CD4-positive, alpha-beta T cell treated with Interleukin-15 for 1 hour (primary cell): ENCODE measurements around the gene ADAD2.
A peak's percentile ranks its signal among the peaks of the same experiment; 100 is the strongest.

Source experiments
- DNase-seq: peaks from one replicate; pipeline ENCODE4 v3.0.0-alpha.2; 2020

The ADAD2 gene

DNA sequence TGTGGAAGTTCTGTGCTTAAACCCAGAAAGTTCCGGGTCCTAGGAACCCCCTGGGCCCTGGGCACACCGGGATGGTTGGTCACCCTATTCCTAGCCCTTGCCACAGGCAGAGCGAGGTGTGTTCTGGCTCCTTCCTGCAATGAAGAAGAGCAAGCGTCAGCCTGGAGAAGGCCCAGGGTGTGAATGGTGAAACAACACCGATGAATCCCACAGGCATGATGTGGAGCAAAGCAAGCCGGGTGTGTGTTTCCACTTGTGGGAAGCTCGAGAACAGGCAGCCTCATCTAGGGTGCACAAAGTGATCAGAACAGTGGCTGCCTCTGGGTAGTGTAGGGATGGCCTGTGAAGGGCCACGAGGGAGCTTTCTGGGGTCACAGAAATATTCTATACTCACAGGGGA lies 35.1 kb downstream of the ADAD2 start:
- DNase-seq: no peak

DNA sequence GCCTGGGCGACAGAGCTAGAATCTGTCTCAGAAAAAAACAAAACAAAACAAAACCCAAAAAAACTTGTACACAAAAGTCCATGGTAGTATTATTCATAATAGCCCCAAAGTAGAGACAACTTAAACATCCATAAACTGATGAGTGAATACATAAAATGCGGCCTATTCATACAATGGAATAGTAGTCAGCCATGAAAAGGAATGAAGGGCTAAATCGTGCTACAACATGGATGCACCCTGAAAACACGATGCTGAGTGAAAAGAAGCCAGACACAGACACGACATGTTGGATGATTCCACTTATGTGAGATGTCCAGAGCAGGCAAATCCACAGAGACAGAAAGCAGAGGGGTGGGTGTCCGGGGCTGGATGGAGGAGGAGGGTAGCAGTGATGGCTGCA lies 36.6 kb downstream of the ADAD2 start:
- DNase-seq: no peak

DNA sequence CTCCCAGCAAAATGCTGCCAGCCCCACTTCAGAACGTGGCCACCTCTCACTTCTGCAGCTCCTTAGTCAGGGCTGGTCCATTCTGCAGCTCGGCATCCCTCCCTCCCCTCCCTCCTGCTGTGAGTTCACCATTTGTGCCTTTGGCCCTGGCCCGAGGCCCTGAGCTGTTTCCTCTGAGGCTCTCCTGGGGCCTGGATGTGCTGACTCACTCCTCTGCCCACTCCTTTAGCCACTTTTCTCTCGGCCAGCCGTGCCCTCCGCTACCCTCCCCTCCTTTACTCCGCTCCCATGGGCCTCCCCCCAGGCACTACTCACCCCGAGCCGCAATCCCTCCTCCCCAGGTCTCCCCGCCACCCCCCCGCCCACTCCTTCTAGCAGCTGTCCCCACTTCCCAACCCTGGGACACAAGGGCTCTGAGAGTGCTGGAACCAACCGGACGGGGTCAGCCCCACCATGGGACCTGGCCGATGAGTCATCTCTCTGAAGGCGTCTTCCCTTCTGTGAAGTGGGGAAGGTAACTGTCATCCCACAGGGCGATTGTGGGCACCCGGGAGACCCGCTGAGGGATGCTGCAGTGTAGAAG lies 37.4 kb downstream of the ADAD2 start:
- no peak for DNase-seq

DNA sequence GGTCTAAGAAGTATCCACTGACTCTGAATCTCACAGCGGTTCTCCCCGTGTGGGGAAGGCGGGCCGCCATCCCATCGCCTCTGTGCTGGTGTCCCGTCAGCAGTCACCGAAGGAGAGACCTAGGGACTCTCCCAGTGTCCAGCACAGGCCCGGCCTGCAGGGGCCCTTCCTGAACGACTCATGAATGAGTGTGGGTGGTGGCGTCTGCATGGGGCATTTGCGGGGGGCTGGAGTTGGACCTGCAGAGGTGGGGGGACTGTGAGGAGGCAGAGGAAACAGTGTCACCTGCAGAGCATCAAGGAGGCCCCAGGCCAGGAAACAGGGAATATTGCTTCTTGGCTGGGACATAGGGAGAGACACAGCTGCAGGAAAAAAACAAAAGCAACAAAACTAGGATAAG lies 38.5 kb downstream of the ADAD2 start:
- DNase-seq: no peak

DNA sequence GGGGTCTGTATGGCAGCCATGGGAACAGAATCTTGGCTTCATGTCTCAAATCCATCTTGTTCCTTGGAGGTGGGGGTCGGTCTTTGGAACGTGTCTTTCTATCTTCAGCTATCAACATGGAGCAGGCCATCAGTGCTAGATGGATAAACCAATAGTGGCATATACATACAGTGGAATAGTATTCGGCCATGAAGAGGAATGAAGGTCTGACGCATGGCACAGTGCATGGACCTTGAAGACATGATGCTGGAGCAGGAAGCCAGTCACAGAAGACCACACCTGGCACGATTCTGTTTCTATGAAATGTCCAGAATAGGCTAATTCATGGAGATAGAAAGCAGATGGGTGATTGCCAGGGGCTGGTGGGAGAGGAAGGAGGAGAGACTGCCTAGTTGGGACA lies 41.1 kb downstream of the ADAD2 start:
- DNase-seq: no peak

DNA sequence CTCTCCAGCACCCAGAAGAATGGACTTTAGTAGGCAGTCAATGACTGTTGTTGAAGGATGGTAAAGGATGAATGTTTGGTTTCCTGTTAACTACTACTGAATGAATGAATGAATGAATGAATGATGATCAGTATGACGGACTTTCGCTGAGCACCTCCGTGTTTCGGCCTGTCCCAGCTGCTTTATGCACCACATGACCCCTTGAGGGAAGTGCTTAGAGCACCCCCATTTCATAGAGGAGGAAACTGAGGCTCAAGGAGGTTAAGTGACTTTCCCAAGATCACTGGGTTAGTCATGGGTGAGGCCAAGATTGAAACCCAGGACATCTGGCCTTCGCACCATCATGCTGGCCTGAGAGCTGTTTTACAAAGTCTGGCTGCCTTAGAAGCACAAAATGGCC lies 42.0 kb downstream of the ADAD2 start:
- no peak for DNase-seq

DNA sequence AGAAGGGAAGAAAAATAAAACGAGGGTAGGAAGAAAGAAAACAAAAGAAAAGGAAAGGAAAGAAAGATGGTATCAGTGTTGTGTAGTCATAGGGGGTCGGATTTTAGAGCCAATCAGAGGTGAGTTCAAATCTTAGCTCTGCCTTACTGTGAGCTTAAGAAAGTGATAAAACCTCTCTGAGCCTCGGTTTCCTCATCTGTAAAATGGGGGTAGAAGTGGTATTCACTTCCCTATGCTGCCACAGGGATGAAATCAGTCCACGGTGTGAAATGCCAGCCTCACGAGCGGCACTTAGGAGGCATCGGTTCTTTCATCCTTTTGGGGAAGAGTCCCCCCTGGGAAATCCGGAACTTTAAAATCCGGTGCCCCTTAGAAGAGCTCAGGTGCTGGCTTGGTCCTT lies 42.8 kb downstream of the ADAD2 start:
- DNase-seq: no peak

DNA sequence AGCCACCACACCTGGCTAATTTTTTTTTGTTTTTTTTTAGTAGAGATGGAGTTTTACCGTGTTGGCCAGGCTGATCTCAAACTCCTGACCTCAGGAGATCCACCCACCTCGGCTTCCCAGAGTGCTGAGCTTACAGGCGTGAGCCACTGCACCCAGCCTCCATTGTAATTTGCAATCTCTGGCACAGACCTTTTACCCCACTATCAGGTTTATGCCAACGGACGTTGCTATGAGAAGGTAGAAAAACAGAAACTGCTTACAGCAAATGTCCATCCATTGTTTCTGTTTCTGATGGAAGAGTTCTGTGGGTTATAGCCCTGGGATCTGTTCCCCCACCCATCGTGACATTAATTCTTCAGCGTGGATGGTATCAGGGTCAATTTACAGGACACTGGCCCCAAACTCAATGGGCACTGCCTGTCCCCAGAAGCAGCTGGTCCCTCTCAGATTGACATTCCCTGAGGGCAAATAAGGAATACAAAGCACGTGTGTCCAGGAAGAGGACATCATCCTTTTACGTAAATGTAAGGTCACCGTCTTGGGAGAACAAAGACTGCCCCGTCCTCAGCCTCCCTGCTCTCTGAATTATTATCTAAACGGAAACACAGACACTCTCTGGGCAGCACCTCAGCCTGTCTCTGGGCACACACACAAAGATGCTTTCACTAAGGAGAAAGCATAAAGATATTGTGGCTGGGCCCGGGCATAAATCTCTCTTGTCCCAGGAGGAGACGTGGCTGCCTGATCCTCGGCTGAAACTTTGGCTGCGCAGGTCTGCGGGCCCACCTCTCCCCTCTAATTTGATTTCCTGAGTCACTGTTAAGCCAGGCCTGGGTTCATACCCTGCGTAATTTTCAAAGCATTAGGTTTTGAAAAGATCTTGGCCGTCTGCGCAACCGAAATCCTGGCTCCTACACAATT lies 43.6 kb downstream of the ADAD2 start:
- DNase-seq: no peak

DNA sequence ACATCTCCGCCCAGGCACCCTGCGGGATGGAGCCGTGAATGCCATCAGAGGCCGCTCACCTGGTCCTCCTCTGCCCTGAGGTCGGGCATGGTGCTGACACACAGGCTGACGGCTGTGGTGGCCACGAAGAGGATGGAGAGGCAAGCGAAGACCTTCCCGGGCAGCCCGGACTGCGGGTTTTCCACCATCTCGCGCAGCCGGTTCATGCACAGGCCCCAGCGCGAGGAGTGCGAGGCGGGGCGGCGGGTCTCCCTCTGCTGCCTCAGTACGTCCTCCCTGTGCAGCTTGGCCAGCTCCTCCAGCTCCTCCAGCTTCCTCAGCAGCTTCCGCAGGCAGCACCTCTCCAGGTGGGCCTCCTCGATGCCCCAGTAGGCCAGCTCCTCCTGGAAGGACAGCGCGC lies 45.7 kb downstream of the ADAD2 start:
- no peak for DNase-seq

DNA sequence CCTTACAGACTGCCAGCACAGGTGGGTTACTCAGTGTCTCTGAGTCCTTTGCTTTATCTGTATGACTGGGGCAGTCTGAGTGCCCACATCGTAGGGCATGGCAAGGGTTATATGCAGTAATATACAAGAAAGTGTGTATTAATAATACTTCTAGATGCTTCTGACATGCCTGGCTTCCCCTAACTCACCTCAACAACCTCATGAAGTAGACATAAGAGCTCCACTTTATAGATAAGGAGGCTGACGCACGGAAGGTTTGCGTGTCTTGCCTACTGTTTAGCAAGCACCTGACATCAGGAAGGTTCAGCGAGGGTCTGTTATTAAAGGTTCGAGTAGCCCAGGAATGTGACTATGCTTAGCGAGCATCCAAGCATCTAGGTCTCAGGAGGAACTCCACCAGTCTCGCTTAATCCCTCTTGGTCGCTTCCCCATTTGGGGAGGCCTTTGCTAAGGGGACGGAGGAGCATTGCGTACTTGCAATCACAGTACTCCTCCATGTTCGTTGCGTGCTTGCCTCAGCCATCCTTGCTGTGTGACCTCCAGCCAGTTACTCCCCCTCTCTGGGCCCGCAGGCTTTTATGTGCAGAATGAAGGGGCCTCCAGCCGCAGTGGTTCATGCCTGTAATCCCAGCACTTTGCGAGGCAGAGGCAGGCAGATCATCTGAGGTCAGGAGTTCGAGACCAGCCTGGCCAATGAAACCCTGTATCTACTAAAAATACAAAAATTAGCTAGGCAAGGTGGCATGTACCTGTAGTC lies 47.2 kb downstream of the ADAD2 start:
- DNase-seq: no peak

DNA sequence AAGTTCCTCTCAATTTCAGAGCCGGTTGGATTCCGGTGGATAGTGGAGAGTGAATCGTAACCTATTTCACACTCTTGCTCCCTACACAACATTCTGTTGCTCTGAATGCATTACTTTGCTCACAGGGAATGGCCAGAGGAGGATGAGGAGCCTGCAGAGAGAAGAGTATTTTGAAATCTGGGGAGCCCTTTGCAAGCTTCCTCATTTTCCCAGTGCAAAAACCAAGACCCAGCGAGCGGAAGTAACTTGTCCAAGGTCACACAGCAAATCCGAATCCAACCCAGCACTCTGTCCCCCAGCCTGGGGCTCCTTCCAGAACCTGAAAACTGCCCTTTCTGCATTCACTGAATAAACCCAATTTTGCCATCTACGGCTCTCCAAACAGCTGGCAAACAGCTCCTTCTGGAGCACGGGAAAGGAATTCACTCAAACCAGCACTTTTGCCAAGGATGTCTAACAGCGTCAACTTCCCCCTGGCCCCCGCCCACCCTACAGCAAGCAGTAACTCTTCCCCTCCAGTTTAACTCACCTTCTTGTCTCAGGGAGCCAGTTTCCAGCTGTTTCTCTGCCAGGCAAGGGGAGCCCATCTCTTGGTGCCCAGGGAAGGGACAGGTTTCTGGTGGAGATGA lies 48.3 kb downstream of the ADAD2 start:
- DNase-seq: peak; percentile 19

DNA sequence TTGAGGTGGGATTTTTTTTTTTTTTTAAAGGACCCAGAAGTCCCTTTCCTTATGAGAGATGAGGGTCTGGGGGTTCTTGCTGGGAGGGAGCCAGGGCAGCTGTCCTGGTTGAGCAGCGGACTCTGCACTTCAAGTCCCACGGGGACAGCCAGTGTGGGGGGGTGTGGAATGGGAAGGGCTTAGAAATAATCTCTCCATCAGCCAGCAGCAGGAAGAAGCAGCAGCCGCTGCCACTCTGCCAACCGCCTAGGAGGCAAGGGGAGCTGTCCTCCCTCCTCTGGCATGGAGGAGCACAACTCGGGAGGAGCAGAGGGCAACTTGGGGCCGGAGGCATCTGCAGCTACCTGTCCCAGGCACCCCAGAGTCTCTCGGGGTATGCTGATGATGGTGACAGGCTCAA lies 49.0 kb downstream of the ADAD2 start, which contains the start of gene KCNG4:
TSS of gene KCNG4 (minus strand) at position 104 of the 400 bp plus-strand sequence. CDS start 2,527 bp downstream, outside the sequence.
- no peak for DNase-seq

DNA sequence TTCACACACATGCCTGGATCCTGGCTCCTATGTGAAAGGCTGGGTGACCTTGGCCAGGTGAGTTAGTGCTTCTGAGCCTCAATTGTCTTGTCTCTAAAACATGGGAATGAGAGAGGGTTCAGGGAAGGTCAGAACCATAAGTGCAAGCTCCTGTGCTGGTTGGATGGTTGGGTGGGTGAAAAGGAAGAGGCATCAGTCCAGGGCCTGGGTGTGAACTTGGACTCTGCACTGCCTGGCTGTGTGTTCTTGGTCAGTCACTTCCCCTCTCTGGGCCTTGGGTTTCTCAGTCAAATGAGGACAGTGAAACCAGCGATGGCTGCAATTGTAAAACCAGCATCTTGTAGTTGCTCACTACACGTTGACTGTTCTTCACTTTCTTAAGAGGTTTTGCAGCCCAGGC lies 49.5 kb downstream of the ADAD2 start:
- DNase-seq: no peak

DNA sequence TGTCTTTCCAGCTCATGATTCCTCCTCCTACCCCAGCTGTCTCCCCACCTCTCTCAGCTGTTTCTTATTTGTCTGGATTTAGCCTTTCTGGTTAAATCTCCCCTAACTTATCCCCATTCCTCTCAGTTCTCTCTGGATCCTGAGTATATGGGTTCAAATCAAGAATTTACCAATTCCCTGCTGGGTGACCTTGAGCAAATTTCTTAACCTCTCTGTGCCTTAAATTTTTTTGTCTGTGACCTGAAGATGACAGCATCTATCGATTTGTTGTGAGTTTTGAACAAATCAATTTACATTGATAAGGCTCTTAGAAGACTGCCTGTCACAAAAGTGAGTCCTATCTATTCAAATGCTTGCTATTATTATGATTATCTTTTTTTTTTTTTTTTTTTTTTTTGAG lies 50.8 kb downstream of the ADAD2 start:
- no peak for DNase-seq

DNA sequence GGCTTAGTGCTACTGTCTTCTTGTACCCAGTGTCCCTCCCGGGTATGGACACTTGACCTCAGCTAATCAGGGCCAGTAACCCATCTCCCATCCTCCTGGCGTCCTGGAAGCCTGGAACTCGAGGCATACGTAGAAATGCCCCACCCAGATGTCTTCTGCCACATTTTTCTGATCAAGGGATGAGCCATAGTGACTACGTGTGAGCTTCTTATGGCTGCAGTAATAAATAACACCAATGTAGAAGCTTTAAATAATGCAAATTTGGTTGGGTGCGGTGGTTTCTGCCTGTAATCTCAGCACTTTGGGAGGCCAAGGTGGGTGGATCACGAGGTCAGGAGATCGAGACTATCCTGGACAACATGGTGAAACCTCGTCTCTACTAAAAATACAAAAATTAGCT lies 51.9 kb downstream of the ADAD2 start:
- no peak for DNase-seq

DNA sequence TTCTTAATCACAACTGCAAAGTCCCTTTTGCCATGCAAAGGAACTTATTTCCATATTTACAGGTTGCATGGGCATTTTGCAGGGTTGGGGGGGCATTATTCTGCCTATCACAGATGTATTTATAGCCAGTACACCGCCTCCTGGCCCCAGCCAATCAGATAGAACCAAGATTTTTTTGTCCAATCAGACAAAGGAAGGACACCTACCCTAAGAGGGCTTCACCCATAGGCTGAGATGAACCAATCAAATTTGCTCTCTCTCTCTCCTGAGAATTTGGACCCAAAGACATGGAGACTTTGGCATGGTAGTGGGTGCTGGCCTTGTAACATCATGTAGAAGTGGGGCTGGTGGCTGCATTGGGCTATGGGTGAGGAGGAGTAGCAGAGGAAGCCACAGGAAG lies 52.8 kb downstream of the ADAD2 start:
- DNase-seq: no peak

DNA sequence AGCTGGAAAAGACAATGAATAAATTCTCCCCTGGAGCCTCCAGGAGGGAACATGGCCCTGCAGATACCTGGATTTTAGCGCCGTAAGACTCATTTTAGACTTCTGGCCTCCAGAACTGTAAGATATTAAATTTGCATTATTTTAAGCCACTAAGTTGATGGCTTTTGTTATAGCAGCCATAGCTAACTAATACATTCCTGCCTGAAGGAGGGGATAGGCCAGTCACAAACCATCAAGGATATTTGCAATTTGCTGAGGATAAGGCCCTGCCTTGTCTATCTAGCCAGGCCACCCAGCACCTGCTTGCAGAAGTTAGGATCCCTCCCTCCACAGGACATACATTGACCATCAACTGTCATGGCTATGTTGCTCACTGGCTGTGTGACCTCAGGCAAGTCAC lies 53.8 kb downstream of the ADAD2 start:
- no peak for DNase-seq

DNA sequence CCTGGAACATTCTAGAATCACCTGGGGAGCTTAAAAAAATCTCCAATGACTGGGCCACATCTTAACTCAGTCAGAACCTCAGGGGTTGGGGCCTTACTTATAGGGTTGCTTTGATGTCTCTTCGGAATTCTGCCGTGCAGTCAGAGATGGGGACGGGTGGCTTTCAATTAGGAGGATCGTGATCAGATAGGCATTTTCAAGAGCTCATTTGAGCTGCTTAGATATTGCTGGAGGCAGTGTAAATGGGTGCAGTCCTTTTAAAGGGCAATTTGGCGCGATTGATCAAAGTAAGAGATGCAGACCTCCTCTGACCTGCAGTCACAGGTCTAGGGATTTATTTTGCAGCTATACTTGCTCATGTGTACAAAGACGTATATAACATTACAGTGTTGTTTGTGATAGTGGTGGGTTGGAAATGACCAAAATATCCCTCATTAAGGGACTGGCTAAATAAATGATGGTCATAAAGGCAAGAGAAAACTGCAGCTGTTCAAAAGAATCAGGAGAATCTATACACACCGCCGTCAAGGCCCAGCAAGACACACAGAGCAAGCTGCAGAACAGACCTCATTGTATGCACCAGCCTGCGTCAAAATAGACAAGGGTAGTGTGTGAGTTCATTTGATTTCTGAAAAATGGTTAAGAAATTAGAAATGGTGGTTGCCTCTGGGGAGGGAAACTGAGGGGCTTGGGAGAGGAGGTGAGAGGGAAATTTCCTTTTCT lies 55.2 kb downstream of the ADAD2 start:
- no peak for DNase-seq

DNA sequence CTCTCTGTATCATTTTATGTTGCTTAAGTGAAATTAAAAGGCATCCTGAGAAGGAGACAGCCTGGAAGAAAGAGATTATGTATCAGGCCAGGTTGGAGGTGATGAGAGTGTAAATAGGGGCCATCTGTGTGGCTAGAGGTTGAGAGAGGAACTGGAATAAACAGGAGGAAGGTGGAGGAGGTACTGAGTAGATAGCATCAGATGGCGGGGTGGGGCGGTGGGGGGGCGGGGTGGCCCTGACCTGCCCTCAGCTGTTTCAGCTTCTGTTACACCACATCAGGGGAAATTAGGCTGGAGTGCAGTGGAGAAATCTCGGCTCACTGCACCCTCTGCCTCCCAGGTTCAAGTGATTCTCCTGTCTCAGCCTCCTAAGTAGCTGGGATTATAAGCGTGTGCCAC lies 55.7 kb downstream of the ADAD2 start:
- no peak for DNase-seq
